22Rv1 (cell line): Measurements from ENCODE around the gene INTS11.

ENCODE experiments used
- H3K27ac ChIP-seq: fragments of 450-650 bp; 2 replicates; pipeline ENCODE4 v1.5.1; 2017
- CTCF ChIP-seq: fragments of 450-650 bp; IDR thresholded peaks from 2 replicates; pipeline ENCODE4 v1.5.1; 2017; ENCODE audit warnings: mild to moderate bottlenecking
- ZFX ChIP-seq: fragments of 450-650 bp; IDR thresholded peaks from 2 replicates; pipeline ENCODE4 v1.6.1; 2017; ENCODE audit warnings: antibody characterized with exemption, borderline replicate concordance

The INTS11 gene

GRCh38 chr1:1356166-1356795, 31.8 kb upstream of the INTS11 start:
- H3K27ac ChIP-seq, result no peak overlapping the region
- no peak for TF ChIP-seq ZFX
- TF ChIP-seq CTCF, result no peak

- H3K27ac ChIP-seq, result peak overlapping the region; percentile 64
- no peak for TF ChIP-seq ZFX
- TF ChIP-seq CTCF, result no peak
Measured at GRCh38 chr1:1355416-1355815, 31.0 kb upstream of the INTS11 start.

GRCh38 chr1:1354271-1355247, 30.1 kb upstream of the INTS11 start:
- TF ChIP-seq CTCF (0 out of 2 replicates have a peak, but pooled peaks have one; percentile 4), ZFX (no peak)
- peak overlapping the region; percentile 64 for H3K27ac ChIP-seq

GRCh38 chr1:1353389-1354151, 29.1 kb upstream of the INTS11 start:
- no peak overlapping the region for H3K27ac ChIP-seq
- TF ChIP-seq ZFX (no peak), CTCF (no peak)

GRCh38 chr1:1352786-1353388, 28.4 kb upstream of the INTS11 start:
- TF ChIP-seq ZFX, result no peak
- no peak for TF ChIP-seq CTCF
- peak overlapping the region; percentile 47 for H3K27ac ChIP-seq

GRCh38 chr1:1351511-1352427, 27.3 kb upstream of the INTS11 start:
- no peak for TF ChIP-seq CTCF
- TF ChIP-seq ZFX, result no peak
- H3K27ac ChIP-seq, result peak overlapping the region; percentile 47
